Stimulated activated CD8-positive, alpha-beta memory T cell treated with anti-CD3 and anti-CD28 coated beads, Interleukin-7, amount 100 ng/mL, for 24 hours (primary cell): ENCODE data around the gene TNPO2.
"Not testable (repeated sequence)": the region's sequence is repeated elsewhere in the genome, so short reads cannot be mapped to it uniquely, and the experiment has no call there.

Experiments used
- DNase-seq: peaks from one replicate; pipeline ENCODE4 v3.0.0-alpha.2; 2020; ENCODE audit warnings: low read depth

TNPO2 gene

DNA sequence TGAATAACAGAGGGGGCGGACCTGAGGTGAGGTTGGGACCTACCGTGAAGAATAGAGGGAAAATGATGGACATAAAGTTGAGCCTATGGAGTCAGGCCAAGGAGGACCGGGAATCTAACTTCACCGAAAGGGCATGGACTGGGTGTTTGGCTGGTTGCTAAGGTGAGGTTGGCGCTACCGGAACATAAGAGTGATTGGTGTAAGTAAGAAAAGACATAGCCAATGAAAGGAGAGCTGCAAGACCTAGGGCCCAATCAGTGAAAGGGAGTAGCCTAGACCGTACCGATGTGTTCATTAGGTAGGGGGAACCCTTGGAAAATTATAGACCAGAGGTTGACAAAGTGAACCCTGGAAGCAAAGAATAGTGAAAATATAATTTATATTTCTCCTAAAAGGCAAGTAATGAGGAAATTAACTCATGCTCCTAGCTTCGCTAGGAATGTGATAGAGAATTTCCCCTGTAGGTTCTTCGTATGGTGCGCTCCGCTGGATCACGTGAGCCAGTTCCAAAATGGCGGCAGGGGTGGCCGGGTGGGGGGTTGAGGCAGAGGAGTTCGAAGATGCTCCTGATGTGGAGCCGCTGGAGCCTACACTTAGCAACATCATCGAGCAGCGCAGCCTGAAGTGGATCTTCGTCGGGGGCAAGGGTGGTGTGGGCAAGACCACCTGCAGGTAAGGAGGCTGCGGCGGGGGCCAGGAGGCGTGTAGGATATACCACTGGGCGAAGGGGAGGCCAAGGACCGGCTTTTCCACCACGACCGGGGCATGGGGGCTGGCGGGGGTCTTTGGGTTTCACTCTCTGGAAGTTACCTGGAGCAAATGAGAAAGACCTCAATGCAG lies 13.5 kb upstream of the TNPO2 start, which contains the start of gene GET3:
GET3 (plus strand) TSS at position 503 of the 840 bp plus-strand sequence; CDS start at position 512, 9 bp downstream.
- peak; percentile 59 for DNase-seq

DNA sequence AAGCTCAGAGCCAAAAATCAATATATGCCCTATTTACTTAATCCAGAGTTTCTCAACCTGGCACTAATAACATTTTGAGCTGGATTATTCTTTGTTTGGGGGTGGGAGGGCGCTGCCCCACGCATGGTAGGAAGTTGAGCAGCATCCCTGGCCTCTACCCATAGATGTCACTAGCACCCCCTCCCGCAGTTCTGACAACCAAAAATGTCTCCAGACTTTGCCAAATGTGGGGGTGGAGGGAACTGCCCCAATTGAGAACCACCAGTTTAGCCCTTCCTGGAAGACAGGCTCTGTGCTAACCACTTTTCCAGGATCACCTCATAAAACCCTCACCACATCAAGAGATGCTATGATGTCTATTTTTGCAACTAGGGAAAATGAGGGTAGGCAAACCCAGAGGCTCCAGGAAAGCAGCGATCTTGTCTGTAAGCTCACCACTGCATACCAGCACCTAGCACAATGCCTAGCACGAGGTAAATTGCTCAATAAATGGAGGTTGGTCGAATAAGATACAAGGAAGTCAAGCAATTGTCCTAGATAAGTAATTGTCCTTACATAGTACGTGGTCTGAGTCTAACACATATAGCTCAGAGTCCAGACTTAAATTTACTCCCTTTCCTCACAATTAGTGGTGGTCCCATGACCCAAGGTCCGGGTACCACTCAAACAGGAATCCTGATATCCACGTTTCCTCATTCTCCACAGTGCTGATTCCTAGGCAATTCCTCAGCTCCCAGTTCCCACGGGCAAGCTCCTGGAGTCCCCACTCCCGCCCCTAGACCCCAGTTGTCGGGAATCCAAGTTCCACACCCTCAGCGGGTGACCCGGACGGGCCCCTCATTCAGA lies 9.9 kb upstream of the TNPO2 start:
- DNase-seq = no peak

DNA sequence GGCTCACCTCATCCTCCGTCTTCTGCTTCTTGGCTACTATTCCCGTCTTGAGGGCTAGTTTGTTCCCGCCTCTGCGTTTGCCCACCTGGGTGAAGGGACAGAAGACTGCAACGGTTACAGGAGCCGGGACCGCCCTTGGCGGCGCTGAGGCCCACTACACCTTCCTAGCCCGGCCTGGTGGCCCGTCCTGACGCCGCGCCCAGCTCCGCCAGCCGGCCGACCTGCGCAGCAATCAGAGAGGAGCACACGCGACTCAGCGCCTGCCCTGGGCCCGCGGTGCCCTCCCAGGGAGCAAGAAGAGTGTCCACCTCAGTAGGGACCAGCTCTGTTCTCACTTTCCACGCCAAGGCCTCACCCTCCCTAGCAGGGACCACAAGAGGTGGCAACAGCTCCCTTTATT lies 7.6 kb upstream of the TNPO2 start:
- no peak for DNase-seq

DNA sequence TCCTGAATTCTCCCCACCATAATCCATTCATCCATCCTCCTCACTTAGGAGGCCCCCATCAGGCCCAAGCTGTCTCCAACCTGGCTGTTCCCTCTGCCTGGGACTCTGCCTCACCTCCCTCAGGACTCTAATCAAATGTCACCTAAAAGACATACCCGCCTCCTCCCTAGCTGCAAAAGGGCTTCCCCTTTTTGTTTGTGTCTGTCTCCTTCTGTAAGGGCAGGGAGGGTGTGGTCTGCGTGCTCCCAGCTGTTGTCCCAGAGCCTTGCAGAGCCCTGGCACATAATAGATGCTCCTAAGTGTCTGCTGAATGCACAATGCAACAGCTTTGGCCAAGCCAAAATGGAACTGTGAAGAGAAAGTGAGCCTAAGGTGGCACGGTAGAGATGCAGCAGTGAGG lies 6.3 kb upstream of the TNPO2 start:
- DNase-seq = no peak

DNA sequence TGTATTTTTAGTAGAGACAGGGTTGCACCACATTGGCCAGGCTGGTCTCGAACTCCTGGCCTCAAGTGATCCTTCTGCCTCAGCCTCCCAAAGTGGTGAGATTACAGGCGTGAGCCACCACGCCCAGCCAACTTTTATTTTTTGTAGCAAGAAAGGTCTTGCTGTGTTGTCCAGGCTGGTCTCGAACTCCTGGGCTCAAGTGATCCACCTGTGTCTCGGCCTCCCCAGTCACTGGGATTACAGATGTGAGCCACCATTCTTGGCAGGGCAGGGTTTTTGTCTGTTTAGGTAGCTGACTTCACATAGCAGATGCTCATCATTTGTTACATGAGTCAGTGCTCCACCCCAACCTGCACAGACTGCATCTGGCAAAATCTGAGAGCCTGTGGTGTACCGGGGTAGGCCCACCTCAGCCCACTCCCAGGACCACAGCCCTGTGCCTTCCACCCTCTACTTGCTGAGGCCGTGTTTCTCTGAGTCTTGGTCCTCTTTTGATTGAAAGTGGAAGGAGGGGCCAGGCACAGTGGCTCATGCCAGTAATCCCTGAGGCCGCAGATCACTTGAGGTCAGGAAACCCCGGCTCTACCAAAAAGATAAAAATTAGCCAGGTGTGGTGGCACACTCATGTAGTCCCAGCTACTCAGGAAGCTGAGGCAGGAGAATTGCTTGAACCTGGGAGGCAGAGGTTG lies 4.2 kb upstream of the TNPO2 start:
- DNase-seq = no peak

DNA sequence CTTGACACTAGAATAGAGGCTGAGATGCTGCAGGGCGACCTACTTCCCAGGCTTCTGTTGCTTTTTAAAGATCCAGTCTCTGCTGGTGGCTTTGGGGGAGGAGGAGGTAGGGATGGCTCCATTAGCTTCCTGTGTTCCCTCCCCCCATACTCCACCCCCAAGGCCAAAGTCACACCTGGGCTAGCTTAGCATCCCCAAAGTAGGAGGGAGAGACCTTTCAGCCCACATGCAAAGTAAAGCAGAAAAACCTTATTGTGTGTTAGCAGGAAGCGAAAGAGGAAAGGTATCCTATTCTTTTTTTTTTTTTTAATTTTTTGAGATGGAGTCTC lies 3.2 kb upstream of the TNPO2 start:
- DNase-seq = no peak

DNA sequence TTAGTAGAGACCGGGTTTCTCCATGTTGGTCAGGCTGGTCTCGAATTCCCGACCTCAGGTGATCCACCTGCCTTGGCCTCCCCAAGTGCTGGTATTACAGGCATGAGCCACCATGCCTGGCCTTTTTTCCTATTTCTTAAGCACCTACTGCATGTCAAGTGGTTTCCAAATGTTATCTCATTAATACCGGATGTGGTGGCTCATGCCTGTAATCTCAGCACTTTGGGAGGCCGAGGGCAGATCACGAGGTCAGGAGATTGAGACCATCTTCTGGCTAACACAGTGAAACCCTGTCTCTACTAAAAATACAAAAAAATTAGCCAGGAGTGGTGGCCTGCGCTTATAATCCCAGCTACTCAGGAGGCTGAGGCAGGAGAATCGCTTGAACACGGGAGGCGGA lies 1.9 kb upstream of the TNPO2 start:
- not testable (repeated sequence) for DNase-seq

DNA sequence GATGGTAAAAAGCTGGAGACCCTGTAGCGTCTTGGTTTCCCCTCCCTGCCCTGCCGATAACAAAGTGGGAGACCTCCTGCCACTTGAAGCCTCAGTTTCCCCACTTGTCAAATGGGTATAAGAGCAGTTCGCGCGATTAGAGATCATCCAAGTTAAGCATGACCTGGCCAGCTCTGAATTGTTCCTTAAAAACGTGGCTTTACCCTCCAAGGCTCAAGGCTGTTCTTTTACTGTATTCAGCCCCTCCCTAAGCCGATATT lies 421 bp downstream of the TNPO2 start:
- DNase-seq = no peak

DNA sequence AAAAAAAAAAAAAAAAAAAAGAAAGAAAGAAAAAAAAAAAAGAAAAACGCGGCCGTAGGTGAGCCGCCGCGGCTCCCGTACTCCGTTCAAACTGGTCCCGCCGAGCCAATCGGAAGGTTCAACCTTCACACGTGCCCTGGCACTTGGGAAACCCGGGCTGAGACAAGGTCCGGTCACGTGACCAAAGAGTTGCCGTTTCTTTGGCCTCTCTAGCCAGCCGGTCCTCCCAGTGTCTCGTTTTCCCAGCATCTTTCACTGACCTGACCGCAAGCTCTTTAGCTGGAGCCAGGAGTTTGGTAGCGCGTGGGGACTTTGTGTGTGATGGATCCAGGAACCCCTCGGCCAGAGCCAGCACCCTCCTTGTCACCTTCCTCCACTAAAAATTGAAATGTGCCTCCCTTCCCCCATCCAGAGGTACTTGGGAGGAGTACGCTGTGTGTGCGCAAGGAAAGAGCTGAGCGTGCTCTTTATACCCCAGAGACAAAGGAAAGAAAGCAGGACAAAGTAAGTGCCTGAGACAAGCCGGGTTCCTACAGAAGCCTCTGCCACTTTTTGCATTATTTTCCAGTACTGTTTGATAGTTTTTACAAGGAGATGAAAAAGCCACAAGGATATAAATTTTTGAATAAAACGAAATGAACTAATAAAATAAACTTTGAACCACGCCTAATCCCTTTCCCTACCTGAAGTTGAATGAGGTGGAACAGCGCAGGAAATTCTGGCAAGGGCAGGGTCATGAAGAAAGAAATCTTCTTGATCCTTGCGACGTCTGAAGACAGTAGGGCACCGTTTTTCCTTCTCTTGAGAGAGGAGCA lies 959 bp downstream of the TNPO2 start:
- peak; percentile 81 for DNase-seq

DNA sequence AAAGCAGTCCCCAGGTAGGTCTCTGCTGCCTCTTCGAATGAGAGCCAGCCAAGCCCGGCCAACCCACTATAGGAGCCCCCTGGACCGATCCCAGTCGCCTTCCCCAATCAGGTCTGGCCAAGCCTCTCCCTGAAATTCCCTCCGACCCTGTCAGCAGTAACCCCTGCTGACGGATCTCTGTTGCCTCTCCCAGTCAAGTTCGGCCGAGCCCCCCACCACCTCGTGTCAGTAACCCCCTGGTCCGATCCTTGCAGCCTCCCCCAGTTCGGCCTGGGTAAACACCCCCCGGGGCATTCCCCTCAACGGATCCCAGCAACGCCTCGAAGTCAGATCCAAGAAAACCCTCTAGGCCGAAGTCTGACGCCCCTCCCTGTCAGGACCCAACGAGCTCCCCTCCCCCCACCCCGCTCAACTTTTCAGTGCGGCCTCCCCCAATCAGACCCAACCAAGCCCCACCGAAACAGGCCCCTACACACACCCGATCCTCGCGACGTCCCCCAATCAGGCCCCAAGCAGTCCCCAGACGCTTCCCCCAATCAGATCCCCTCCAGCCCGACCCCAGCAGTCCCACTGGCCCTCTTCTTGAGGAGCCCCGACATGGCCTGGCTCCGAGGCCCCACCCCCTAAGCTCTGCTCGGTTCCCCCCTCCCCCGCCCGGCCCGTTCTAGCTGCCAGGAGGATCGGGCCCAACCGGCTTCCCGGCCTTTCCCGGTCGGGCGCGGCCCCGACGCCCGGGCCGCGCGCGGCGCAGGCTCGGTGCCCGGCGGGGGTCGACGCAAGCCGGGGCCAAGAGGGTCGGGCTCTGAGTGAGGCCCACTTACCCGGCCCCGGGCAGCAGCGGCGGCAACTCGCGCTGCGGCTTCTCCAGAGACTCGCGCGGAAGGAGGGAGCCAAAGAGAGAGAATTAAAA lies 1.8 kb downstream of the TNPO2 start:
- DNase-seq = no peak

DNA sequence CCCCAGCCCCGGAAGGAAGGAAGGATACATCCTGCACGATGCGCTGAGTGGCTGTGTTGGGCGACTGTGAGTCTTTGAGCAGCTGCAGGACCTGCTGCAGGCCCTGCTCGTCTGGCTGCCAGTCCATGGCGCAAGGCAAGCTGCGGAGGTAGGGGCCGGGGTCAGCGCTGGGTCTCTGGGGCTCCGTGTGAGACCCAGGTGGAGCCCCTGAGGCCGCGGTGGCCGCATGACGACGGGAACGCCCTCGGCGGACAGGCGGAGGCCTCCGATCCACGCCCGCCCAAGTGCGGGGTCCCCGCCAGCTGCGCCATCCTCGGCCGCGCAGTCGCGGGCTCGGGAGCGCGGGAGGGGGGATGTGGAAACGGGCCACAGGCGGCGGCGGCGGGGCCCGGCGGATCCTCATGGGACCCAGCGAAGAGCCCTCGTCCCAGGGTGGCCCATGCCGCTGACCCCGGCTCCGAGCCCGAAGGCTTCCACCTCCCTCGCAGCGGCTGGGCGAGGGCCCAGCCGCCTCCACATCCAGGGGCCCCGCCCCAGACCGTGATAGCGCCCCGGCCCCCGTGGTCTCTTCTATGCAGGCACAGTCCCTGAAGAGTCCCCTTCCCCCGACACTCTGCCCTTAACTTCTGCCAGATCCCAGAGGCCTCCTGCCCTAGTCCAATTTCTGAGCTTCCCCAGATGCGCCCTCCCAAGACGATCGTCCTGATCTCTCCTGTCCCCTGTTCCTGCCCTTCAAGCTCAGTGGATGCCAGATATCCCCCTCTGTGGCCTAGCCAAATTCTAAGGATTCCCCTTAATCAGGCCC lies 2.7 kb downstream of the TNPO2 start:
- DNase-seq = no peak

DNA sequence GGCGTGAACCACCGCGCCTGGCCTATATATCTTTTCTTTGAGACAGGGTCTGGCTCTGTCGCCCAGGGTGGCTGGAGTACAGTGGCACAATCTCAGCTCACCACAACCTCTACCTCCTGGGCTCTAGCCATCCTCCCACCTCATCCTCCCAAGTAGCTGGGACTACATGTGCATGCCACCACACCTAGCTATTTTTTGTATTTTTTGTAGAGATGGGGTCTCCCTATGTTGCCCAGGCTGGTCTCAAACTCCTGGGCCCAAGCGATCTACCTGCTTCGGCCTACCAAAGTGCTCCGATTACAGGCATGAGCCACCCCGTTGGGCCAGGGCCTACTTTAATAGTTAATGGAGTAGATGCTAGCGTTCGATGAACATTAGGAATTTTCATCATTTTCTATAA lies 3.4 kb downstream of the TNPO2 start:
- DNase-seq = no peak

DNA sequence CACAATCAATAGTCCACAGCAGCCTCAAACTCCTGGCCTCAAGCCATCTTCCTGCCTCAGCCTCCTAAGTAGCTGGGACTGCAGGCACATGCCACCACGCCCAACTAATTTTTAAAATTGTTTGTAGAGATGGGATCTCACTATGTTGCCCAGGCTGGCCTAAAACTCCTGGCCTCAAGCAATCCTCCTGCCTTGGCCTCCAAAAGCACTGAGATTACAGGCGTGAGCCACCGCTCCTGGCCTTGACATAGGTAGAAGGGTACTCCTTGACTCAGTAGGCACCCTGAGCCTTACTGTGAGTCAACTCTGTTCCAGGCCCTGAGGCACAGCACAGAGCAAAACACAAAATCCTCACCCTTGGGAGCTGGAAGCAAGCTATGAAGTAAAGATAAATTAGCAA lies 7.8 kb downstream of the TNPO2 start:
- no peak for DNase-seq

DNA sequence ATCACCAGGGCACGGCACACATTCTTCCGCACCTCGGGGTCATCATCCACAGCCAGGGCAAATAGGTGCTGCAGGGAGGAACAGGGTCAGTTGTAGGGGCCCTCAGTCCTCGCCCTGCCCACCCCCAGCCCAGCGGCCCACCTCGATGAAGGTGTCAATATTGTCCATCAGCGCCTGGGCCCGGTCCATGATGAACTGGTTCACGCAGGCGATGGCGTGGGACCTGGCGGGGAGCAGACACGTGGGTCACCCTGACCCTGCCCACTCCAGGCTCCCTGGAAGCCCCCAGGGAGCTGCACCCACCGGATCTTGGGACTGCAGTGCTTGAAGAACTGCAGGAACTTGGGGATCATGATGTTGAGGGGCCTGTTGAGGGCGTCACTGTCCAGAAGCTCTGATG lies 8.6 kb downstream of the TNPO2 start:
- no peak for DNase-seq

DNA sequence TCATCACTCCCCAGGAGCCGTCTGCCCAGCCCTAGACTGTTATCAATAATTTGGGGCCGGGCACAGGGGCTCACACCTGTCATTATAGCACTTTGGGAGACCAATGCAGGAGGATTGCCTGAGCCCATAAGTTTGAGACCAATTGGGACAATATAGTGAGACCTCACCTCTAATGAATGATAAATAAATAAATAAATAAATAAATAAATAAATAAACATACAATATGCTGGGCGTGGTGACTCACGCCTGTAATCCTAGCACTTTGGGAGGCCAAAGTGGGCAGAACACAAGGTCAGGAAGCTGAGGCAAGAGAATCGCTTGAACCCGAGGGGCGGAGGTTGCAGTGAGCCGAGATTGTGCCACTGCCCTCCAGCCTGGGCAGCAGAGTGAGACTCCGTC lies 10.4 kb downstream of the TNPO2 start:
- not testable (repeated sequence) for DNase-seq

DNA sequence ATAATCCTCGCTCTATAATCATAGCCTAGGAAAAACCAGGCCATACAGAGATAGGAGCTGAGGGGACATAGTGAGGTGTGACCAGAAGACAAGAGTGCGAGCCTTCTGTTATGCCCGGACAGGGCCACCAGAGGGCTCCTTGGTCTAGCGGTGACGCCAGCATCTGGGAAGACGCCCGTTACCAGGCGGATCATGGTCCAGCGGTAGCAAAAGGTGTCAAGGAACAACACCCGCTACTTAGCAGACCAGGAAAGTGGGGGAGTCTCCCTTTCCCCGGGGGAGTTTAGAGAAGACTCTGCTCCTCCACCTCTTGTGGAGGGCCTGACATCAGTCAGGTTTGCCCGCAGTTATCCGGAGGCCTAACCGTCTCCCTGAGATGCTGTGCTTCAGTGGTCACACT lies 11.7 kb downstream of the TNPO2 start:
- DNase-seq = not testable (repeated sequence)

DNA sequence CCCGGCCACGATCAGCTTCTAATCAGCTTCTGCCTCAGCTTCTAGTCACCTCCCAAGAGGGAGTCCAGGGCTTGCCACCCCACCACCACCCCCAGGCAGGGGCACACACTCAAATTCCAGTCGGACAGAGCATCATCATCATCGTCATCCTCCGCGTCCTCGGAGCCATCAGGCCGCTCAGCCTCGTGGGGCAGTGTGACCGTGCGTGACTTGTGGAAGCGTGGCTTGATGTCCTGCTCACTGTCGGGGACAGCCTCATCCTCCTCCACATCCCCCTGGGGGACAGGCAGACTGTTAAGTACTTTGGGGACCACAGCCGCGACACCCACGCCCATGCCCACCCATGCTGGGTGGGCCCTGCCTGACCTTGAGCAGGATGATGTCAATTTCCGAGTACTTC lies 12.5 kb downstream of the TNPO2 start:
- DNase-seq = no peak

DNA sequence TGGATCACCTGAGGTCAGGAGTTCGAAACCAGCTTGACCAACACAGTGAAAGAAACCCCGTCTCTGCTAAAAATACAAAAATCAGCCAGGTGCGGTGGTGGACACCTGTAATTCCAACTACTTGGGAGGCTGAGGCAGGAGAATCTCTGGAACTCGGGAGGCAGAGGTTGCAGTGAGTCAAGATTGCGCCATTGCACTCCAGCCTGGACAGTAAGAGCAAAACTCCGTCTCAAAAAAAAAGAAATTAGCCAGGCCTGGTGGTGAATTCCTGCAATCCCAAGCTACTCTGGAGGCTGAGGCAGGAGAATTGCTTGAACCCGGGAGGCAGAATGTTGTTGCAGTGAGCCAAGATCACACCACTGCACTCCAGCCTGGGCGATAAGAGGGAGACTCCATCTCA lies 15.1 kb downstream of the TNPO2 start:
- no peak for DNase-seq

DNA sequence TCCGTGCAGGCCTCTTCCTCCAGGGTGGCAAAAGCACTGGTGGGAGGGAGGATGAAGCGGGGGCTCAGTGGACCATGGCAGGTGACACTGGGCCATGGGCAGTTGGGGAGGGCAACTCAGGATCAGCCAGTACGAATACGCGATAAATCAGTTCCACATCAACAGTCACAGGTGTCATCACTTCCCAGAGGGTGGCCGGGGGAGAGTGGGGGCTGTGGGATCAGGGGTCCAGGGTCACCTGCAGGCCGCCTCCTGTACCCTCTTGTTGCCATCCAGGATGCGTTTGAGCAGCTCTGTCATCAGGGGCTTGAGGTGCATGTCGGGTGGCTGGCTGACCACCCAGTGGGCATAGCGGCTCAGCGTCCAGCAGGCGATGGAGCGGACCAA lies 17.4 kb downstream of the TNPO2 start:
- no peak for DNase-seq

DNA sequence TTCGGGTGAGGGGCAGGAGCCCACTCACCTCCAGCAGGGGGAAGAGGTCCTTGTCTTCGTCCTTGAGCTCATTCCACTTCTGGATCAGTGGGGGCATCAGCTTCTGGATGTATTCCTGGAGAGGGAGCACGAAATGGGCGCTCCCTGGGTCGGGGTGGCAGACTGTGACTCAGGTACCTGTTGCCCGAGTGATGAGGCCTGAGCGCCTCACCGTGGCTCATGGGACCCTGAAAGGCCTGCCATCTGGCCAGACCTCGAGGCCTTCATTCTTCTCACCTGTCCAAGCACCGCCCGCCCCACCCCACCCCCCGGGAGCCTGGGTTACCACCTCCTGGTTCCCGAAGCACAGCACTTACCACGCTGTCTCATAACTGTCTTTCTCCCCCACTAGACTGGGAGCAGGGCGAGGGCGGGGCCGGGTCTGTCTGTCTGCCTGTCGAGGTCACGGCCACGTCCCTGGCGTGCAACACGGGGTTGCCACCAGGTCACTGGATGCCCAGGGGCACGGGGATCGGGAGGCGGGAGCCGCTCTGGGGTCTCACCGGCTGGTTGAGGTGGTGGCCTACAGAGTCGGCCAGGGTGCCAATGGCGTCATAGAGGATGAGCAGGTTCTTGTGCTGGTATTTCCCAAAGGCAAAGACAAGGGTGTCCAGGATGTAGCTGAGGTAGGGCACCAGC lies 17.9 kb downstream of the TNPO2 start:
- no peak for DNase-seq
